Suprapubic skin (tissue), 4 donors: ENCODE measurements around the gene GNAT3.

ENCODE experiments used
- EP300 ChIP-seq: sonication (generic); formaldehyde crosslinking; IDR thresholded peaks from one replicate; pipeline ENCODE4 v1.6.1; 2017; ENCODE audit warnings: antibody characterized with exemption
- POLR2A ChIP-seq, 2 donors: fragments of 450-650 bp; IDR thresholded peaks; one replicate each; pipeline ENCODE4 v1.6.1; 2017; ENCODE audit warnings: antibody characterized with exemption in 2 of 2, mild to moderate bottlenecking in 2 of 2, moderate library complexity in 2 of 2
- POLR2AphosphoS5 ChIP-seq, 3 donors: sonication (generic); formaldehyde crosslinking; IDR thresholded peaks; one replicate each; pipeline ENCODE4 v1.6.1; 2017; ENCODE audit warnings: antibody characterized with exemption in 3 of 3

GRCh38 chr7:80542398-80542797 is 30.5 kb upstream of the GNAT3 start:
- TF ChIP-seq POLR2AphosphoS5 (IDR thresholded peaks at IDR 0.05) = no peak
- TF ChIP-seq POLR2A (IDR thresholded peaks at IDR 0.05) = no peak
- no peak for TF ChIP-seq EP300
